Stimulated activated CD4-positive, alpha-beta T cell treated with anti-CD3 and anti-CD28 coated beads, Interleukin-4, amount 100 ng/mL, for 4 hours (primary cell): Measurements from ENCODE around the gene CD82.
A peak's percentile ranks its signal among the peaks of the same experiment; 100 is the strongest.

Source experiments
- DNase-seq, 2 experiments: peaks; one replicate each; pipeline ENCODE4 v3.0.0-alpha.2; 2020

Gene CD82

DNA sequence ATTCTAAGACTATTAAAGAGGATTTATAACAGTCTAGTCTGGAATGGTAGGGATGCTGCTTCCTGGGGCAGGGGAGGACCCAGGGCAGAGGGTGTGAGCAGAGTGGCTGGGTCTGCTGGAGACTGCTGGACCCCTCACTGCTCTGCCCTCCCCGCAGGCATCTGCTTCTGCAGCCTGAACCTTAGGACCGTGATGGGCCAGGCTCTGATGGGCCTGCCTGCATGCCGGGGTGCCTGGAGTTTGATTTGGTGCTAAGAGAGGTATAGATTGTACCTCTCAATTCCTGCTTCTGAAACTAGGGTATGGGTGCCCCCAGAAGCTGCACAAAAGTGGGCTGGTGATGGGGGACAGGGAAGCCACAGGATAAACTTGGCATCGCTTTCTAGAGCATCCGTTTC lies 54.9 kb downstream of the CD82 start:
- no peak for DNase-seq

- DNase-seq, result peak; percentile 27 to 59
Measured at GRCh38 chr11:44621140-44621681, 55.7 kb downstream of the CD82 start.

DNA sequence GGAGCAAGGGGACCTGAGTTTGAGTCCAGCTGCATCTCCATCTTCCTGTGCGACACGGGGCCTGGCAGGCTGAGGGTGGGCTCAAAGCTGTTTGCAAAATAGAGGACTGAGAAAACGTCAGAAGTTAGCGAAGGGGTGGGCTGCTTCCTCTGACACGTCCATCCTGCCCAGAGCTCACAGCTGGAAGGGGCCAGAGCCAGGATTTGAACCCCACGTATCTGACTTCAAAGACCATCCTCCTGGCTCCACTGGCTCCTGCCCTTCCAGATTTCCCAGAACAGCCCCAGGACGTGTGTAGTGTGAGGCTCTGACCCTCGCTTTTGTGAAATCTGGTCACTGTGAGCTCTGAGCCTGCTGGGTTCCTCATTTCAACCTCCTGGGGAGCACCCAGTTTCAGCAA lies 56.3 kb downstream of the CD82 start:
- no peak for DNase-seq

- peak in 1 of 2 experiments; percentile 1 for DNase-seq
Measured at GRCh38 chr11:44622190-44622650, 56.8 kb downstream of the CD82 start.

DNA sequence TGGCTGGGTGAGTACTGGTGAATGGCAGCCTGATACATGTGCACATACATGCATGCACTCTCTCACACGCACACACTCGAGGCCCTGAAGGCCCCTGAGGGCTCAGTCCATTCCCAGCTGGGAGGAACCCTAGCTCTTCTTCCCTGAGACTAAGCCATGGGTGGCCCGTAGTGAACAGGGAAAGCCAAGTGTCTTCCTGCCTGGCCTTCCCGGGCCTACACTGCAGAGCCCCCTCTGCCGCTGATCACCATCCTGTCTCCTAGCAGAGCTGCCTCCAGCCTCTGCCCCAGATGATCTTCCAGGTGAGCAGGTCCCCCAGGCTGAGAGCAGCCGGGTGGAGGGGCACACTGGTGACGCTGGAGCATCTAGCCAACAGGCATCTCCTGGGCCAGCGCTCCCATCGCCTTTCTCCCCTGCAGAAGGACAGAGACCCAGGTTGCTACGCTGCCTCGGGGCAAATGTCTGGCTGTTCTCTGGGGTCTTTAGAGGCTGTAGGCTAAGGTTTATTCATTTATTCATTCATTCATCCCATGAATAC lies 57.3 kb downstream of the CD82 start:
- no peak for DNase-seq

DNA sequence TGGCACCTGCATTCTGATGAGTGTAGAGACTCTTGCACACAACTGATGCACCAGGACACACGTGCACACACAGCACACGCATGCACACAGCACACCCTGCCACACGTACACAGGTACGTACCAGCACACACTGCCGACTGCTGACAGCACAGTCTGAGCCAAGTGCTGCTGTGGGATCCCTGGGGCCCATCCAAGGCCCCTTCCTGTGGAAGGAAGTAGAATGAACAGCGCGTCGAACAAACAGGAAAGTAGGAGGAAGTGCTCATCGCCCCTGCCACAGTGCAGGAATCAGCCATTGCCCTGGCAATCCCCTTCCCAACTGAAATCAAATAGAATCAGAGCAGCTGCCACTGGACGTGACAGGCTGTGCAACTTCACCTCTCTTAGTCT lies 57.9 kb downstream of the CD82 start:
- DNase-seq, result peak in 1 of 2 experiments; percentile 1

DNA sequence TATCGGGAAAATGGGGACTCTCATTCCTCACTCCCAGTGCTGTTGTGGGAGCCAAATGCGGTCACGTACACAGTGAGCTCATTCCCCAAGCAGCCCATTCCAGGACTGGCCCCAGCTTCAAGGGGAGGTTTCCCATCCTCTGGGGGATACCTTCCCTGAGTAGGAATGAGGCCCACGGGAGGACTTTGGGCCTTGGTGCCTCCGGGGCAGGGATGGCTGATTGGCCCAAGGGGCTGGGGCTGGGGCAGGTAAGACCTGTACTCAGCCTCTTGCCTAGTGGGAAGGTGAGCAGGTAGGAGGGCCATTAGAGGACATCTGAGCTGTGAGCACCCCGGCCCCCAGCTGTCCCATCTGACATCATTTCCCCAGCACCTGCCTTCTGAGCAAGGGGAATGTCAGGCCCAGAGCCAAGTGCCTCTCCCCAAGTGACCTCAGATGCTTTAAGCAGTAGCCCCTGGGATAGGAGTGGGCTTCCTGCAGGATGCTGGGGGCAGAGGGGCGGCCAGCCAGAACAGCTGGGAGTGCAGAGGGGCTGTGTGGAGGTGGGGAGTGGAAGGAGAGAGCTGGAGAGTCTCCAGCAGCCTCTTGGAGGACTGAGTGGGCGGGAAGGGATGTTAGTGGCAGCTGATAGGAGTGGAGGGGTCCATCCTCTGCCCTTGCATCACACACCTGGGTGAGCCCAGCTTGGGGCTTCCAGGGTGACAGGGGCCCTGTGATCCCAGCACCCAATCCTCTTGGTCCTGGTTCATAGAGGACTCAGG lies 58.4 kb downstream of the CD82 start:
- DNase-seq, result peak in 1 of 2 experiments; percentile 1

GRCh38 chr11:44624761-44625221 lies 59.3 kb downstream of the CD82 start:
- peak in 1 of 2 experiments; percentile 1 for DNase-seq

DNA sequence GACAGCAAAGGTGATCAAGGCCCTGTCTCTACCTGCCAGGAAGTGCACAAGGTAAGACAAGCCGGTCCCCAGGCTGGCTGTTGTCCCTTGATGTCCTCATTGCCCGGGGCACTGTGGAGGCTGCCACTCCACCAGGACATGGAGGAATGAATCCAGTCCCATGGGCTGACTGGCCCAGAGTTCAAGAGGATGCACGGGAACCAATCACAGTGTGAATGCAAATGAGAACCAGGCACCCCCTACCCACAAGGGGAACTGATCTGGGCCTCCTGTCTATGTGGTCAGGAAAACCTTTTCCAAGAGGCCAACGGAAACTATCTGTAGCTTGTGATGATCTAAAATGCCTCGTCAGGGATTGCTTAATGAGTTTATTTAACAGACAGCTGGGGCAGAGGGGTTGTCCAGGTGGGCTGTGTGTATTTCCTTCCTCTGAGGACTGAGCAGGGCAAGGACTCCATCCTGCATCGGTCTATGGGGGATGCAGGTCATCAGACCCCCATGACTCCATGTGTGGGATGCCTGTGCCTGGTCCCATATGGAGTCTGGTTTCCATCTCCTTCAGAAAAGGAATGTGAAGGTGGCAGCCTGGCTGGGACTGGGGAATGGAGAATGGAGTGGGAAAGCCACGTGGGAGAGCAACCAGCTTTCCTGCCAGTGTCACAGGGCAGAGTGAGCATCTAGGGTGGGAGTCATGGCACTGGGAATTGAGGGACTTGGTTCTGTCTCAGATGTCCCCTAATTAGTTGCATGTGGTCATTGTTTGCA lies 60.5 kb downstream of the CD82 start:
- no peak for DNase-seq

- no peak for DNase-seq
Measured at GRCh38 chr11:44626645-44627044, 61.2 kb downstream of the CD82 start.

DNA sequence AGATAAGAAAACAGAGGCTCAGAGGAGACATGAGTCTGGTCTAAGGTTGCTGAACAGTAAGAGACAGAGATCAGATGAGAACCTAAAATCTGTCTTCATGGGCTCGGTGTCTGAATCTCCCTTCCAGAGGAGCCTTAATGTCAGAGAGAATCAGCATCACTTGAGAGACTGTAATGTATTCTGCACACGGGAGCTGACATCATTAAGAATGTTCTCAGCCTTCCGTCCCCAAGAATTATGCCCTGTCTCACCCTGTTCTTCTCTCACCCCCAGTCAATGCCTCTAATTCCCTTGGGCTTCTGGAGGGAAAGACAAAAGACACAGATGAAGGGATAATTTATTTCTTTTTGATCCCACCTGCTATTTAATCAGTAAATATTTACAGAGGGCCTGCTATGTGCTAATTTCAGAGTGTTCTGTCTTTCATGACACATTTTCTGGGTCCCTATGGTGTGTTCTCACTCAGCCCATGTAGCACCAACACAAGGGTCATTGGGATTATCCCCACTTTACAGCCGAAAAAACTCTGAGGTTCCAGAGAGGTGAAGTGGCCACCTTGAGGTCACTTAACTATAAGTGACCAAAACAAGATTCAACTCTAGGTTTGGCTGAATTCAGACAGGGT lies 61.8 kb downstream of the CD82 start:
- DNase-seq, result no peak

- peak in 1 of 2 experiments; percentile 1 for DNase-seq
Measured at GRCh38 chr11:44627911-44628729, 62.7 kb downstream of the CD82 start.

GRCh38 chr11:44628730-44629700 lies 63.6 kb downstream of the CD82 start:
- no peak for DNase-seq

- DNase-seq, result no peak
Measured at GRCh38 chr11:44629732-44630345, 64.4 kb downstream of the CD82 start.

- DNase-seq, result no peak
Measured at GRCh38 chr11:44630511-44631210, 65.2 kb downstream of the CD82 start.

DNA sequence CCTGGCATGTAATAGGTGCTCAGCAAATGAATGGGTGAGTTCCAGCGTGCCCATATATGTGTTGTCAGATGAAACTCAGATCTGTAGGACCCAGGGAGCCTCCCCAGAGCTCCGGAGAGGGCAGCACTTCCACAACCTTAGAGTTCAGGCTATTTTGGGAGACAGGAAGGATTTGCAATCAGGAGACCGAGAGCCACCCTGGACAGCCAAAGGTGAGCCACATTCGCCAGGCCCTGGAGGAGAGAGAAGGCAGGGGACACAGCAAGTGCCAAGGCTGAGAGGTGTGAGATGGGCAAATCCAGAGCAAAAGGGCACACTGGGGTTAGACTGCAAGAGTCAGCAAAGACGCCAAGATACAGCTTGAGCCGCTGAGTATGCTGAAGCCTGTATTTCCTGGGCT lies 66.4 kb downstream of the CD82 start:
- DNase-seq, result no peak

DNA sequence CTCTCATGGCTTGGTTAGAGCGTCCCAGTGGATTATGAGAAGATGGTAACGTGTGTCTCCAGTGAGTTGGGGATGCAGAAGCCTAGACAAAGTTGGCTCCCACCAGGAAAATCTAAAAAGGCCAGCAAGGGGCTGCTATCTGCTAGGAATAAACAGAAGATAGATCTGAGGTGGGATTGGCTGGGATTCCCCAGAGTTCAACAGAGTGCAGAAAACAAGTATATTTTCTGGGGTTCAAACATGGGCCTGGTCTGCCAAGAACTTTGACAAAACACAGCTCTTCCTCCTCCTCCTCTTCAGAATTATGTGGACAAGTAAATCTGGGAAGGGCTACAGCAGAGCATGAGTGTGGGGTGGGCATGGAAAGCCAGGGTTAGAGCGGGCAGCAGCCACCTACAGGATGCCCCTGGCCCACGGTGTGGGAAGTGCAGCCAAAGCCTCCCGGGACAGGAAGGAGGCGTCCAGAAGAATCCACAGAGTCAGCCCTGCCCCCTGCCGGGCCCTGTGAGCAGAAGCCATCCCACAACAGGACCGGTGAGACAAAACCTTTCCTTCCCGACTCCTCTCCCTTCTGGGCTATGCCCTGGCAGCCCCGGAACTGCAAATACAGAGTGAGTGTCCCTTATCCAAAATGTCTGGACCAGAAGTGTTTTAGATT lies 67.1 kb downstream of the CD82 start:
- peak in 1 of 2 experiments; percentile 29 for DNase-seq

DNA sequence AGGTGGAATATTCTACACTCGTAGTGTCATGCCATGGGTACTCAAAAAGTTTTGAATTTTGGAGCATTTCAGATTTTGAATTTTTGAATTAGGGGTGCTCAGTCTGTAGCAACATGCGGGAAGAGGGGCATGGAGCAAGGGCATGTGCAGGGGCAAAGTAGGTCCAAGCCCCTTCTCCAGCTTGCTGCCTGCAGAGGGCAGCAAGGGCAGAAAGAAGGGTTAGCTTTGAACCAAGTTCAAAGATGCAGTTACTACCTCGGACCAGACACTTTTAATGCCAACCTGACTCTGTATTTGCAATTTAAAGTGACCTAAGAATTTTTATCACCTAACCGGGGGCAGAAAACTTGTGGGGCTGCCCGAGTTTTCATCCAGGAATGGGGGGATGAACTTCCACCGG lies 68.2 kb downstream of the CD82 start:
- DNase-seq, result no peak
